ENCODE measurements around the gene KRTAP10-6.

The KRTAP10-6 gene

DNA sequence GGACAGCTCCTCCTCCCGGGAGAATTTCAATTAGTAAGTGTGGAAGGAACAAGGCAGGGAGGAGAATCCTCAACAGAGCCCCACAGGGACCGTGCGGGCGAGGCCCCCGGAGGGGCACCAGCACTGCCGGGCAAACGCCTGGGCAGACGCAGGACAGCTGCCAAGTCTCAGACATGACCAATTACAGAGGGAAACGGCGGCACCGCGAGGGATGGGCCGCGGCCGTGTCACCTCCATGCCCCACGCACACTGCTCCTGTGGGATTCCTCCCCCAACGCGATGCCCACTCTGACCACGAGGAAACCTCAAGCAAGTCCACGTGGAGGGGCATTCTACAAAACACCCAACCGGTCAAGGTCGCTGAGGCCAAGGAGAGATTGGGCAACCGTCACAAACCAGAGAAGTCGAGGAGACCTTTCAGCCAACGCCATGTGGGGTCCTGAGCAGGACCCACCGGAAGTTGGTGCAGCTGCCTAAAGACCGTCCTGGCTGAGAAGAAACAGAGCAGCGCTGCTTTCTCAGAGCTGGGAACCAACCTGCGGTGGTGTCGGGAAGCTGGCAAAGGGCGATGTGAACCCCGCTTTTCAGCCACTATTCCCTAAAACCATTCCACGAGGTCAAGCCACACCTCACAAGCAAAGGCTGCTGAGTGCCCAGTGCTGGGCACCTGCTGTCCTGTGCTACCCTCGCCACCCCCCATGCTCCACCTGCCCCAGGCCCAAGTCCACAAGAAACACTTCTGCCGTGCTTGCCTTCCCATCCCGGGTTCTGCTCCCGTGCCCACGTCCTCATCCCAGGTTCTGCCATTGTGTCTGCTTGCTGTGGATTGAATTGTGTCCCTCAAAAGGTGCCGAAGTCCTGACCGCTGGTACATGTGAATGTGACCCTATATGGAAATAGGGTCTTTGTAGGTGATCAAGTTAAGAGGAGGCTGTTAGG, 20.2 kb downstream of the KRTAP10-6 start:
- Histone ChIP-seq H3K9ac (ENCODE audit: low read length) (no peak overlapping the region), H4K12ac (ENCODE audit: low read depth, low read length) (no peak overlapping the region), H3K4me1 (ENCODE audit: control insufficient read depth in 1 of 2, insufficient read depth in 2 of 2, low read length in 2 of 2) (no peaks in the 10 kb centered on the region), H2AFZ (ENCODE audit: insufficient read depth, low read length, poor library complexity) (no peak overlapping the region), H4K91ac (ENCODE audit: low read depth, low read length) (no peak overlapping the region), H3K36me3 (ENCODE audit: control insufficient read depth in 1 of 2, insufficient read depth in 2 of 2, low read length in 2 of 2) (no peaks in the 10 kb centered on the region), H3K14ac (ENCODE audit: low read length) (no peak overlapping the region), H3K4me3 (ENCODE audit: low read depth, low read length) (peak overlapping the region; percentile 43), H3K4me2 (ENCODE audit: low read length) (no peak overlapping the region), H3K27me3 (ENCODE audit: insufficient read depth, low read length) (no peaks in the 10 kb centered on the region), H2AK5ac (ENCODE audit: low read length) (no peak overlapping the region), H2BK120ac (ENCODE audit: insufficient read depth, low read length, poor library complexity) (no peak overlapping the region), H2BK5ac (ENCODE audit: low read depth, low read length, poor library complexity) (no peak overlapping the region), H3K79me1 (ENCODE audit: low read length) (no peaks in the 10 kb centered on the region), H3K79me2 (ENCODE audit: control insufficient read depth, insufficient read depth, low read length, poor library complexity) (no peaks in the 10 kb centered on the region), H3K18ac (ENCODE audit: low read length) (no peak overlapping the region), H3K27ac (ENCODE audit: low read depth, low read length) (no peak overlapping the region), H2BK12ac (ENCODE audit: low read length) (no peak overlapping the region), H4K8ac (ENCODE audit: low read depth, low read length) (no peak overlapping the region), H3K4ac (ENCODE audit: low read depth, low read length) (no peak overlapping the region), H3K23ac (ENCODE audit: low read length) (no peak overlapping the region), H3K9me3 (ENCODE audit: insufficient read depth, low read depth, low read length) (peaks cover 13% of the 10 kb centered on the region)
- no CpG with 5 or more reads among the region's 40 CpGs for whole genome bisulfite sequencing (ENCODE audit: extremely low coverage, insufficient coverage, insufficient read length)
- no peak for DNase-seq

DNA sequence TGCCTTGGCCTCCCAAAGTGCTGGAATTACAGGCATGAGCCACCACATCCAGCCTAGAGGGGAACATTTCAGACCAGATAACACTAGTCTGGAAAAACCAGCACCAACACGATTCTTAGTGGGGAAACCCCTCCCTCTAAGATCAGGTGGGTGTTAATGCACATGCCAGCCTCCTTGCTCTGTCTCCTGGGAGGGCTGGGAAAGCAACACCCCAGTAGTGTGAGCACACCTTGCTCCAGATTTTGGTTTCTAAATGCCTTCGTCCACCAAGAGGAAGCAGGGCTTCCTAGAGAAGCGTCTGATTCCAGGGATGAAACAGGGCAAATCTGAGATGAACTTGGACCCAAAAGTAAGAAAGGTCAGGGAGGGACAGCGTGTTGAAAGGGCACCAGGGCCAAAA, 21.0 kb downstream of the KRTAP10-6 start:
- Histone ChIP-seq H3K4me3 (ENCODE audit: low read depth, low read length) (no peak overlapping the region), H3K9ac (ENCODE audit: low read length) (no peak overlapping the region), H3K27ac (ENCODE audit: low read depth, low read length) (no peak overlapping the region), H4K91ac (ENCODE audit: low read depth, low read length) (no peak overlapping the region), H2BK5ac (ENCODE audit: low read depth, low read length, poor library complexity) (no peak overlapping the region), H3K9me3 (ENCODE audit: insufficient read depth, low read depth, low read length) (peaks cover 12% of the 10 kb centered on the region), H3K14ac (ENCODE audit: low read length) (no peak overlapping the region), H3K18ac (ENCODE audit: low read length) (no peak overlapping the region), H2BK120ac (ENCODE audit: insufficient read depth, low read length, poor library complexity) (no peak overlapping the region), H3K27me3 (ENCODE audit: insufficient read depth, low read length) (no peaks in the 10 kb centered on the region), H2AK5ac (ENCODE audit: low read length) (no peak overlapping the region), H4K12ac (ENCODE audit: low read depth, low read length) (no peak overlapping the region), H2BK12ac (ENCODE audit: low read length) (no peak overlapping the region), H3K36me3 (ENCODE audit: control insufficient read depth in 1 of 2, insufficient read depth in 2 of 2, low read length in 2 of 2) (no peaks in the 10 kb centered on the region), H3K4ac (ENCODE audit: low read depth, low read length) (no peak overlapping the region), H4K8ac (ENCODE audit: low read depth, low read length) (no peak overlapping the region), H2AFZ (ENCODE audit: insufficient read depth, low read length, poor library complexity) (no peak overlapping the region), H3K79me1 (ENCODE audit: low read length) (no peaks in the 10 kb centered on the region), H3K79me2 (ENCODE audit: control insufficient read depth, insufficient read depth, low read length, poor library complexity) (no peaks in the 10 kb centered on the region), H3K4me1 (ENCODE audit: control insufficient read depth in 1 of 2, insufficient read depth in 2 of 2, low read length in 2 of 2) (no peaks in the 10 kb centered on the region), H3K4me2 (ENCODE audit: low read length) (no peak overlapping the region), H3K23ac (ENCODE audit: low read length) (no peak overlapping the region)
- no CpG with 5 or more reads among the region's 4 CpGs for WGBS (ENCODE audit: extremely low coverage, insufficient coverage, insufficient read length)
- no peak for DNase-seq

DNA sequence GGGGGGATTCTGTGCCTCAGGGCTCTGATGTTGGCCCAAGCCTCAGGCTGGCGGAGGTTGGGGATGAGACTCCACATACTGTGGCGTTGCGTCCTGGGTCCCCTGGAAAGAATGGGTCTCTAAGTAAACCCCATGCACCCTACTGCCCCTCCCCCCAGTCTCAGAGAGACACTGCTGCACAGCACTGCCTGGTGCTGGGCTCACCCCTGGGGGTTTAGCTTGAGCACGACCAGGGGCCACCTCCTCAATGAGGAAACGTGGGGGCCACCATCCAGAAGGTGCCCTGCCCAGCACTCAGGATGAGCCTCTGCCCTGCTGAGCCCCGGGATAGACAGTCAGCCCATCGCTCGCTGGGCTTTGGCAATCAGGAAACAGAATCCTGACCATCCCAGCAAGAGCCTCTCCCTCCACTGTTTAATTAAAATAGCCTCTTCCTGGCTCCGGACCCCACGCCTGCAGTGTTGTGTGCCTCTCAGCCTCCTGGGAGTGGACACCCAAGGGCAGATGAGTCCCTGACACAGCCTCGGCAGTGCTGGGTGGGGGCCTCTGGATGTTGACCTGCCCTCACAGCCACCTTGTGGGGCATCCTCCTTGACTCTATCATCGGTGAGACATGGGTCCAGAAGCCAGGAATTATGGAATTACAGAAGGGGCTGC, 22.3 kb downstream of the KRTAP10-6 start:
- no peaks in the 10 kb centered on the region for H3K79me1 ChIP-seq (ENCODE audit: low read length)
- no peak overlapping the region for H3K27ac ChIP-seq (ENCODE audit: low read depth, low read length)
- H3K4me3 ChIP-seq (ENCODE audit: low read depth, low read length) = no peak overlapping the region
- H2AFZ ChIP-seq (ENCODE audit: insufficient read depth, low read length, poor library complexity) = no peak overlapping the region
- H3K4ac ChIP-seq (ENCODE audit: low read depth, low read length) = no peak overlapping the region
- no peaks in the 10 kb centered on the region for H3K4me1 ChIP-seq (ENCODE audit: control insufficient read depth in 1 of 2, insufficient read depth in 2 of 2, low read length in 2 of 2)
- H2BK120ac ChIP-seq (ENCODE audit: insufficient read depth, low read length, poor library complexity) = no peak overlapping the region
- H3K14ac ChIP-seq (ENCODE audit: low read length) = no peak overlapping the region
- no peak overlapping the region for H3K9ac ChIP-seq (ENCODE audit: low read length)
- H4K12ac ChIP-seq (ENCODE audit: low read depth, low read length) = no peak overlapping the region
- H3K23ac ChIP-seq (ENCODE audit: low read length) = no peak overlapping the region
- no peaks in the 10 kb centered on the region for H3K79me2 ChIP-seq (ENCODE audit: control insufficient read depth, insufficient read depth, low read length, poor library complexity)
- H3K9me3 ChIP-seq (ENCODE audit: insufficient read depth, low read depth, low read length) = peaks cover 11% of the 10 kb centered on the region
- no peak overlapping the region for H3K18ac ChIP-seq (ENCODE audit: low read length)
- H2BK12ac ChIP-seq (ENCODE audit: low read length) = no peak overlapping the region
- no peak overlapping the region for H4K8ac ChIP-seq (ENCODE audit: low read depth, low read length)
- no peak overlapping the region for H2AK5ac ChIP-seq (ENCODE audit: low read length)
- no peak overlapping the region for H4K91ac ChIP-seq (ENCODE audit: low read depth, low read length)
- H3K4me2 ChIP-seq (ENCODE audit: low read length) = no peak overlapping the region
- no CpG with 5 or more reads among the region's 12 CpGs for WGBS (ENCODE audit: extremely low coverage, insufficient coverage, insufficient read length)
- no peaks in the 10 kb centered on the region for H3K36me3 ChIP-seq (ENCODE audit: control insufficient read depth in 1 of 2, insufficient read depth in 2 of 2, low read length in 2 of 2)
- no peak for DNase-seq
- no peak overlapping the region for H2BK5ac ChIP-seq (ENCODE audit: low read depth, low read length, poor library complexity)
- H3K27me3 ChIP-seq (ENCODE audit: insufficient read depth, low read length) = no peaks in the 10 kb centered on the region

DNA sequence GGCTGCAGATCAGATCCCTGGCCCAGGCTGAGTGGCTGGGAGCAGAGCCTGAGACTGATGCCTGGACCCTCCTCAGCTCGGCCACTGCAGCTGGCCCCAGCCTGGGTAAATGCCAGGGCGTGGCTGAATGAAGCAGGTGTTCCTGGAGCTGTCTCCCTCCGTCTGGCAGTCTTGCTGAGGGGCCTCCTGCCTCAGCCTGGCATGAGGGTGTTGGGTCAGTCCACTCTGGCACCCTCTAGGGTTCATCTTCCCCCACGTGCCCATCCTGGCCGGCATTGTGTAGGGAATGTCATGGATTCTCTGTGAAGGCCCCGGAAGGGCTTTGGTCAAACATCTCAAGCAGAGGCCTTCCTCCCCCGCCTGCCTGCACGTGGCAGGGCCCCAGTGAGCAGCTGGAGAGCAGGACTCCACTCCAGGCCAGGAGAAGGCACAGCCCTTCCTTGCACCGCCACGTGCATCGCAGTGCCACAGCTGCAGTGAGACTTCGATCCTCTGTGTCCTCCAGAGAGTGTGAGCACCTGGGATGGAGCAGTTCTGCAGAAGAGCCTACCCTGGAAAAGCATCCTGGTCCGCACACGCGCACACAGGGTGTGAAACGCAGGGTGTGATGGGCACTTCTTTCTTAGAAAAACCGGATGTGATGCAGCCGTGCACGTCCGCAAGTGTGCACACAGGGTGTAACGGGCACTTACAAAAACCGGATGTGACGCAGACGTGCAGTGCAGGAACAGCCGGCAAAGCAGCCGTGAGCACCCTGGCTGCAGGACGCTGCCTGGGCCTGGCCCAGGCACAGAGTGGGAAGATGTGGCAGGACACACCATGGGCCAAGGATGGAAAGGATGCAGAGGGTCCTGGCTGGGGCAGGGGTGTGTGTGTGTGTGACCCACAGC, 23.4 kb downstream of the KRTAP10-6 start:
- Histone ChIP-seq H4K12ac (ENCODE audit: low read depth, low read length) (no peak overlapping the region), H3K9me3 (ENCODE audit: insufficient read depth, low read depth, low read length) (peaks cover 11% of the 10 kb centered on the region), H3K18ac (ENCODE audit: low read length) (no peak overlapping the region), H2AK5ac (ENCODE audit: low read length) (no peak overlapping the region), H3K79me1 (ENCODE audit: low read length) (no peaks in the 10 kb centered on the region), H2AFZ (ENCODE audit: insufficient read depth, low read length, poor library complexity) (no peak overlapping the region), H3K36me3 (ENCODE audit: control insufficient read depth in 1 of 2, insufficient read depth in 2 of 2, low read length in 2 of 2) (no peaks in the 10 kb centered on the region), H3K4me2 (ENCODE audit: low read length) (no peak overlapping the region), H2BK5ac (ENCODE audit: low read depth, low read length, poor library complexity) (no peak overlapping the region), H3K23ac (ENCODE audit: low read length) (no peak overlapping the region), H2BK12ac (ENCODE audit: low read length) (no peak overlapping the region), H3K27ac (ENCODE audit: low read depth, low read length) (no peak overlapping the region), H3K14ac (ENCODE audit: low read length) (no peak overlapping the region), H3K79me2 (ENCODE audit: control insufficient read depth, insufficient read depth, low read length, poor library complexity) (no peaks in the 10 kb centered on the region), H4K8ac (ENCODE audit: low read depth, low read length) (no peak overlapping the region), H3K9ac (ENCODE audit: low read length) (no peak overlapping the region), H3K4me3 (ENCODE audit: low read depth, low read length) (no peak overlapping the region), H3K4ac (ENCODE audit: low read depth, low read length) (no peak overlapping the region), H4K91ac (ENCODE audit: low read depth, low read length) (no peak overlapping the region), H3K4me1 (ENCODE audit: control insufficient read depth in 1 of 2, insufficient read depth in 2 of 2, low read length in 2 of 2) (no peaks in the 10 kb centered on the region), H3K27me3 (ENCODE audit: insufficient read depth, low read length) (no peaks in the 10 kb centered on the region), H2BK120ac (ENCODE audit: insufficient read depth, low read length, poor library complexity) (no peak overlapping the region)
- no peak for DNase-seq
- no CpG with 5 or more reads among the region's 27 CpGs for WGBS (ENCODE audit: extremely low coverage, insufficient coverage, insufficient read length)
